Naive thymus-derived CD4-positive, alpha-beta T cell (primary cell): Measurements from ENCODE around the gene UBP1. TPM values are rescaled to one million over a fixed set of nuclear protein-coding genes. Genes with fewer than 3 reads are reported as not detected.
"Not testable (repeated sequence)": the region's sequence is repeated elsewhere in the genome, so short reads cannot be mapped to it uniquely, and the experiment has no call there.

Experiments used
- ATAC-seq: fragments of 150-1000 bp; cut with Tn5 transposase; 2 replicates; pipeline ENCODE4 v1.10.0; 2021; ENCODE audit warnings: mild to moderate bottlenecking, moderate library complexity
- CTCF ChIA-PET: fragments of 350-600 bp; sonication (Branson Sonifier 250); formaldehyde crosslinking; loops from one replicate; lab custom pipeline; 2021; ENCODE audit warnings: antibody characterized with exemption; lab: Charles Lee
- POLR2A ChIA-PET: fragments of 350-600 bp; sonication (Branson Sonifier 250); formaldehyde crosslinking; loops from one replicate; lab custom pipeline; 2021; ENCODE audit warnings: antibody characterized with exemption, inconsistent platforms; lab: Charles Lee
- DNase-seq, 9 donors: peaks; one replicate each; pipeline versions ENCODE4 v3.0.0 to v3.0.0-alpha.2; 2020 to 2022; ENCODE audit warnings: mixed read lengths in 1 of 9
- H3K27ac ChIP-seq: one replicate; pipeline ENCODE4 v1.7.0; 2013; ENCODE audit warnings: mild to moderate bottlenecking, low read depth, low read length, moderate library complexity
- H3K27me3 ChIP-seq, 2 donors: one replicate each; pipeline ENCODE4 v1.7.0; 2013; ENCODE audit warnings: low read length in 2 of 2, mild to moderate bottlenecking in 2 of 2, moderate library complexity in 2 of 2; ENCODE audit not compliant: control insufficient read depth in 2 of 2, insufficient read depth in 2 of 2
- H3K36me3 ChIP-seq, 3 experiments: 1 replicate in 2 of 3; 2 replicates in 1 of 3; pipeline ENCODE4 v1.7.0; 2013; ENCODE audit warnings: low read length in 3 of 3, mild to moderate bottlenecking in 3 of 3, moderate library complexity in 1 of 3; ENCODE audit not compliant: insufficient read depth in 3 of 3, control insufficient read depth in 2 of 3
- H3K4me1 ChIP-seq, 2 donors: one replicate each; pipeline ENCODE4 v1.7.0; 2013; ENCODE audit warnings: low read length in 2 of 2, mild to moderate bottlenecking in 2 of 2, moderate library complexity in 1 of 2; ENCODE audit not compliant: control insufficient read depth in 2 of 2, insufficient read depth in 2 of 2
- H3K4me3 ChIP-seq: 2 replicates; pipeline ENCODE4 v1.7.0; 2013; ENCODE audit warnings: mild to moderate bottlenecking, low read length
- H3K9me3 ChIP-seq, 3 experiments: 1 replicate in 2 of 3; 2 replicates in 1 of 3; pipeline ENCODE4 v1.7.0; 2013; ENCODE audit warnings: low read length in 3 of 3; ENCODE audit not compliant: control insufficient read depth in 2 of 3
- H3K27ac Mint-ChIP-seq, 9 donors: one replicate each; pipeline ENCODE4 v1.8.0; 2020 to 2022; ENCODE audit warnings: mixed read lengths in 9 of 9, mild to moderate bottlenecking in 8 of 9, moderate library complexity in 5 of 9, inconsistent platforms in 2 of 9
- H3K27me3 Mint-ChIP-seq, 5 donors: one replicate each; pipeline ENCODE4 v1.8.0; 2021 to 2022; ENCODE audit warnings: mixed read lengths in 5 of 5, mild to moderate bottlenecking in 1 of 5
- H3K36me3 Mint-ChIP-seq, 5 donors: one replicate each; pipeline ENCODE4 v1.8.0; 2020 to 2022; ENCODE audit warnings: mixed read lengths in 5 of 5, mild to moderate bottlenecking in 3 of 5, inconsistent platforms in 1 of 5
- H3K4me1 Mint-ChIP-seq, 7 donors: one replicate each; pipeline ENCODE4 v1.8.0; 2020 to 2022; ENCODE audit warnings: mixed read lengths in 7 of 7, mild to moderate bottlenecking in 3 of 7, inconsistent platforms in 1 of 7
- H3K4me3 Mint-ChIP-seq, 10 donors: one replicate each; pipeline ENCODE4 v1.8.0; 2020 to 2022; ENCODE audit warnings: mild to moderate bottlenecking in 10 of 10, mixed read lengths in 10 of 10, moderate library complexity in 6 of 10, inconsistent platforms in 2 of 10
- H3K9me3 Mint-ChIP-seq, 11 donors: one replicate each; pipeline ENCODE4 v1.8.0; 2020 to 2022; ENCODE audit warnings: mixed read lengths in 11 of 11, mild to moderate bottlenecking in 4 of 11, inconsistent platforms in 1 of 11, moderate library complexity in 1 of 11
- intact Hi-C, 2 donors: fragments of 100-400 bp; cut with micrococcal nuclease; formaldehyde crosslinking; loops; one replicate each; pipeline ENCODE4 v1.15.1; 2023
- polyA plus RNA-seq, 2 donors: library from polyadenylated mRNA; unstranded; fragments of 300-500 nt; fragmentation: Illumina TruSeq; gene quantifications; one replicate each; pipeline ENCODE4 v1.2.3, GENCODE V29; 2021
- total RNA-seq, 6 experiments: library from RNA in 5 of 6; stranded (reverse) in 5 of 6; gene quantifications; 1 replicate in 5 of 6; 2 replicates in 1 of 6; pipeline ENCODE4 v1.2.3 and lab custom pipeline; 2021 to 2026

UBP1 gene
- total and polyA plus RNA-seq, 7 experiments from 2014 or later: 9.9 to 116 (median 81.9) TPM

DNA sequence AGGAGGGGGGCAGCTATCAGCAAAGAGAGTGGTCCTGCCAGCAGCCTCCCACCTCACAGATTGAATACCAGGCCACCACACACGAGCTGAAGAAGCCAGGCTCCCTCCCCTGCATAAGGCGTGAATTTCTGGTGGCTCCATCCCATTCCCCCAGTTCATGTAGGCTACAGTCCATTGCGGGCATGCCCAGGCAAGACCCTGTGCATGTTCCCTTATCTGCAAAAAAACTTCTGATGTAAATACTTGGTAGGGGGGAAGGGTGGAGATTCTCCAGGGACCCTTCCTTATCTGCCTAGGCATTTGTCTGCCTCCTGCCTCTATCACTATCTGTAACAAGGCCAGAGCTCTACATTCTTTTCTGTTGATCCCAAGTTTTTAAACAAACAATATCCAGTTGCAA lies 27.6 kb upstream of the UBP1 start:
- POLR2A ChIA-PET: no interaction called here
- H3K36me3 ChIP-seq: no peaks in the 10 kb centered on the region
- no peaks in the 10 kb centered on the region for H3K9me3 ChIP-seq
- Mint-ChIP-seq H3K9me3 (peaks cover 0 to 21% (median 6%) of the 10 kb centered on the region in 11 donors), H3K27ac (no peak overlapping the region), H3K36me3 (peaks cover 7 to 44% (median 33%) of the 10 kb centered on the region in 5 donors), H3K4me1 (peaks cover 0 to 1% (median 0%) of the 10 kb centered on the region in 7 donors), H3K4me3 (no peak overlapping the region), H3K27me3 (no peaks in the 10 kb centered on the region)
- no peak for ATAC-seq
- intact Hi-C loops: no loop called here
- DNase-seq: no peak
- H3K27ac ChIP-seq: no peak overlapping the region
- H3K27me3 ChIP-seq: no peaks in the 10 kb centered on the region
- H3K4me3 ChIP-seq: no peak overlapping the region
- no peaks in the 10 kb centered on the region for H3K4me1 ChIP-seq
- CTCF ChIA-PET: no interaction called here

- Histone ChIP-seq H3K27me3 (no peaks in the 10 kb centered on the region), H3K9me3 (peaks cover 0 to 14% (median 0%) of the 10 kb centered on the region in 3 experiments), H3K36me3 (no peaks in the 10 kb centered on the region), H3K4me3 (no peak overlapping the region), H3K4me1 (no peaks in the 10 kb centered on the region), H3K27ac (no peak overlapping the region)
- Mint-ChIP-seq H3K9me3 (peaks cover 0 to 58% (median 23%) of the 10 kb centered on the region in 11 donors), H3K4me1 (no peaks in the 10 kb centered on the region), H3K27me3 (no peaks in the 10 kb centered on the region), H3K27ac (no peak overlapping the region), H3K36me3 (peaks cover 0 to 53% (median 41%) of the 10 kb centered on the region in 5 donors), H3K4me3 (no peak overlapping the region)
- ChIA-PET CTCF (no interaction called here), POLR2A (interaction anchor here (0.6 kb wide), 1 partner anchor 23 kb away, joined by 3 read pairs; no protein-coding TSS in a partner anchor)
- intact Hi-C loops: no loop called here
- ATAC-seq (no peak), DNase-seq (no peak)
These were observed 20.9 kb upstream of the UBP1 start for GRCh38 chr3:33461097-33461496.

DNA sequence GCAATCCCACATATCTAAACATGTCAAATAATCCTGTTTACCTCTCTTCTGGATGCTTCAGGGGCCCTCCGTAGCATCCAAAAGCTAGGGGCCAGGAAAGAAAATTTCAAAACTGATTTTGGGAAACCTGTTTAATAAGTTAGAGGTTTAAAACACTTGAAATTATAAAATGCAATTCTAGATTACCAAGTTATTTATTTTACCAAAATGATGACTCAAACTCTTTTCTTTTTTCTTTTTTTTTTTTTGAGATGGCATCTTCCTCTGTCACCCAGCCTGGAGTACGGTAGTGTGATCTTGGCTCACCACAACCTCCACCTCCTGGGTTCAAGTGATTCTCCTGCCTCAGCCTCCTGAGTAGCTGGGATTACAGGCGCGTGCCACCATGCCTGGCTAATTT lies 19.4 kb upstream of the UBP1 start:
- DNase-seq, H3K27me3 ChIP-seq, H3K4me3 ChIP-seq, H3K4me1 ChIP-seq, intact Hi-C loops, H3K27ac Mint-ChIP-seq, H3K27me3 Mint-ChIP-seq, ATAC-seq, H3K4me3 Mint-ChIP-seq, POLR2A ChIA-PET, H3K36me3 ChIP-seq, CTCF ChIA-PET, H3K27ac ChIP-seq, H3K4me1 Mint-ChIP-seq: not testable (repeated sequence)
- peaks cover 0 to 14% (median 0%) of the 10 kb centered on the region in 3 experiments for H3K9me3 ChIP-seq
- H3K36me3 Mint-ChIP-seq: peaks cover 4 to 47% (median 37%) of the 10 kb centered on the region in 5 donors
- H3K9me3 Mint-ChIP-seq: peaks cover 0 to 70% (median 23%) of the 10 kb centered on the region in 11 donors

- Mint-ChIP-seq H3K4me3 (no peak overlapping the region), H3K9me3 (peaks cover 0 to 74% (median 28%) of the 10 kb centered on the region in 11 donors), H3K27ac (no peak overlapping the region), H3K36me3 (peaks cover 8 to 46% (median 36%) of the 10 kb centered on the region in 5 donors), H3K4me1 (peaks cover 0 to 7% (median 6%) of the 10 kb centered on the region in 7 donors), H3K27me3 (no peaks in the 10 kb centered on the region)
- intact Hi-C loops: no loop called here
- Histone ChIP-seq H3K4me1 (no peaks in the 10 kb centered on the region), H3K4me3 (no peak overlapping the region), H3K27me3 (no peaks in the 10 kb centered on the region), H3K27ac (no peak overlapping the region), H3K9me3 (peaks cover 0 to 14% (median 0%) of the 10 kb centered on the region in 3 experiments), H3K36me3 (no peaks in the 10 kb centered on the region)
- DNase-seq (no peak), ATAC-seq (no peak)
- ChIA-PET POLR2A (no interaction called here), CTCF (no interaction called here)
These were observed 18.2 kb upstream of the UBP1 start for GRCh38 chr3:33458446-33458845.

- H3K9me3 ChIP-seq: peaks cover 0 to 14% (median 0%) of the 10 kb centered on the region in 3 experiments
- no peak for ATAC-seq
- peaks cover 0 to 7% (median 6%) of the 10 kb centered on the region in 7 donors for H3K4me1 Mint-ChIP-seq
- H3K4me3 ChIP-seq: no peak overlapping the region
- H3K27ac ChIP-seq: no peak overlapping the region
- no peaks in the 10 kb centered on the region for H3K27me3 ChIP-seq
- H3K4me1 ChIP-seq: no peaks in the 10 kb centered on the region
- POLR2A ChIA-PET: interaction anchor here (0.6 kb wide), 2 partner anchors 31 to 287 kb away, joined by 3 read pairs; no protein-coding TSS in a partner anchor
- H3K9me3 Mint-ChIP-seq: peaks cover 5 to 71% (median 26%) of the 10 kb centered on the region in 11 donors
- peaks cover 8 to 35% (median 27%) of the 10 kb centered on the region in 5 donors for H3K36me3 Mint-ChIP-seq
- CTCF ChIA-PET: no interaction called here
- no peaks in the 10 kb centered on the region for H3K36me3 ChIP-seq
- H3K4me3 Mint-ChIP-seq: no peak overlapping the region
- intact Hi-C loops: no loop called here
- no peak overlapping the region for H3K27ac Mint-ChIP-seq
- no peaks in the 10 kb centered on the region for H3K27me3 Mint-ChIP-seq
- DNase-seq: no peak
These were observed 16.6 kb upstream of the UBP1 start for GRCh38 chr3:33456756-33457155.

GRCh38 chr3:33453331-33453761 lies 13.1 kb upstream of the UBP1 start:
- H3K27me3 Mint-ChIP-seq: no peaks in the 10 kb centered on the region
- peaks cover 0 to 7% (median 6%) of the 10 kb centered on the region in 7 donors for H3K4me1 Mint-ChIP-seq

GRCh38 chr3:33451994-33452393 lies 11.8 kb upstream of the UBP1 start:
- H3K9me3 ChIP-seq, H3K27ac ChIP-seq, intact Hi-C loops, H3K4me1 ChIP-seq, H3K36me3 ChIP-seq, DNase-seq, H3K27me3 Mint-ChIP-seq, H3K27ac Mint-ChIP-seq, CTCF ChIA-PET, H3K4me3 ChIP-seq, ATAC-seq, H3K4me3 Mint-ChIP-seq, H3K27me3 ChIP-seq, POLR2A ChIA-PET: not testable (repeated sequence)
- Mint-ChIP-seq H3K4me1 (peaks cover 7 to 18% (median 17%) of the 10 kb centered on the region in 7 donors), H3K36me3 (peaks cover 0 to 14% (median 9%) of the 10 kb centered on the region in 5 donors), H3K9me3 (peaks cover 0 to 41% (median 6%) of the 10 kb centered on the region in 11 donors)

More at GRCh38 chr3:33453331-33453761, 13.1 kb upstream of the UBP1 start:
- Histone ChIP-seq H3K4me1 (no peaks in the 10 kb centered on the region), H3K36me3 (no peaks in the 10 kb centered on the region), H3K27ac (no peak overlapping the region), H3K27me3 (no peaks in the 10 kb centered on the region), H3K4me3 (no peak overlapping the region), H3K9me3 (peaks cover 0 to 6% (median 0%) of the 10 kb centered on the region in 3 experiments)
- peaks cover 0 to 20% (median 15%) of the 10 kb centered on the region in 5 donors for H3K36me3 Mint-ChIP-seq
- H3K4me3 Mint-ChIP-seq: no peak overlapping the region
- DNase-seq (no peak), ATAC-seq (no peak)
- intact Hi-C loops: no loop called here
- POLR2A ChIA-PET: no interaction called here
- peaks cover 0 to 49% (median 10%) of the 10 kb centered on the region in 11 donors for H3K9me3 Mint-ChIP-seq
- CTCF ChIA-PET: no interaction called here
- no peak overlapping the region for H3K27ac Mint-ChIP-seq
